Stimulated activated CD4-positive, alpha-beta T cell treated with anti-CD3 and anti-CD28 coated beads, TNF-alpha, amount 100 ng/mL, for 48 hours (primary cell): Measurements from ENCODE around the gene PRDM4.
A peak's percentile ranks its signal among the peaks of the same experiment; 100 is the strongest.

Experiments used
- DNase-seq, 3 donors: peaks; one replicate each; pipeline ENCODE4 v3.0.0-alpha.2; 2020; ENCODE audit warnings: low read depth in 3 of 3

The PRDM4 gene, protein sequence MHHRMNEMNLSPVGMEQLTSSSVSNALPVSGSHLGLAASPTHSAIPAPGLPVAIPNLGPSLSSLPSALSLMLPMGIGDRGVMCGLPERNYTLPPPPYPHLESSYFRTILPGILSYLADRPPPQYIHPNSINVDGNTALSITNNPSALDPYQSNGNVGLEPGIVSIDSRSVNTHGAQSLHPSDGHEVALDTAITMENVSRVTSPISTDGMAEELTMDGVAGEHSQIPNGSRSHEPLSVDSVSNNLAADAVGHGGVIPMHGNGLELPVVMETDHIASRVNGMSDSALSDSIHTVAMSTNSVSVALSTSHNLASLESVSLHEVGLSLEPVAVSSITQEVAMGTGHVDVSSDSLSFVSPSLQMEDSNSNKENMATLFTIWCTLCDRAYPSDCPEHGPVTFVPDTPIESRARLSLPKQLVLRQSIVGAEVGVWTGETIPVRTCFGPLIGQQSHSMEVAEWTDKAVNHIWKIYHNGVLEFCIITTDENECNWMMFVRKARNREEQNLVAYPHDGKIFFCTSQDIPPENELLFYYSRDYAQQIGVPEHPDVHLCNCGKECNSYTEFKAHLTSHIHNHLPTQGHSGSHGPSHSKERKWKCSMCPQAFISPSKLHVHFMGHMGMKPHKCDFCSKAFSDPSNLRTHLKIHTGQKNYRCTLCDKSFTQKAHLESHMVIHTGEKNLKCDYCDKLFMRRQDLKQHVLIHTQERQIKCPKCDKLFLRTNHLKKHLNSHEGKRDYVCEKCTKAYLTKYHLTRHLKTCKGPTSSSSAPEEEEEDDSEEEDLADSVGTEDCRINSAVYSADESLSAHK

DNA sequence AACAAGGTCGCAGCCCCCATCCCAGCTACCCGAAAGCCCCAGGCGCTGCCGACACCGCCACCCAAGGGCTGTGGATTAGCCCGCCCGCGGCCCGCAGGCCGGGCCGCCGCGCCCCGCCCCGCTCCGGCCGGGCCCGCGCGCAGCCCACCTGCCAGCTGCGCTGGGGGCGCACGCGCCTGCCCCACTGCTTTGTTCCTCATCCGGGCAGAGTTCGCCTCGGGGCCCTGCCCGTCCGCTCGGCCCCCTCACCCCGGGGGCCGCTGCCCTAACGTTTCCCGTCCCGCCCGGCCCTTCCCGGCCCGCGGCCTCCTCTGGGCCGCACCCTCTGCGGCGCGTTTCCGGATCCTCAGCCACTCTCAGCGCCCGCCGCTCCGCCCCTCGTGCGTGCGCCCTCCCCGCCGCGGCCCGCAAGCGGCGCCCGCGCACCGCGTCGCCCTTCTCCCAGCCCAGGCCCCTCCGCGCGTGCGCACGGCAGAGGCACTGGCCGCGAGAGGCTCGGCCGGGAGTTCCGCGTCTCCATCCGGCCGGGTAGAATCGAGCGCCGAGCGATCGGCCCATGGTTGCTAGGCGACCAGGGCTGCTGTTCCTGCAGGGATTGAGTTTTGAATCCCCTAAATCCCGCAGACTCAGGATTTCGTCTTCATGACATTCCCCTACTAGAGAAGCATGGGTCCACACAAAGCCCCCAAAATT, at the start of gene PRDM4:
Gene PRDM4 (minus strand): TSS at position 329 of the 693 bp plus-strand sequence. CDS start 622 bp downstream, outside the sequence.
- DNase-seq, result peak; percentile 82 to 86 (median 83)

DNA sequence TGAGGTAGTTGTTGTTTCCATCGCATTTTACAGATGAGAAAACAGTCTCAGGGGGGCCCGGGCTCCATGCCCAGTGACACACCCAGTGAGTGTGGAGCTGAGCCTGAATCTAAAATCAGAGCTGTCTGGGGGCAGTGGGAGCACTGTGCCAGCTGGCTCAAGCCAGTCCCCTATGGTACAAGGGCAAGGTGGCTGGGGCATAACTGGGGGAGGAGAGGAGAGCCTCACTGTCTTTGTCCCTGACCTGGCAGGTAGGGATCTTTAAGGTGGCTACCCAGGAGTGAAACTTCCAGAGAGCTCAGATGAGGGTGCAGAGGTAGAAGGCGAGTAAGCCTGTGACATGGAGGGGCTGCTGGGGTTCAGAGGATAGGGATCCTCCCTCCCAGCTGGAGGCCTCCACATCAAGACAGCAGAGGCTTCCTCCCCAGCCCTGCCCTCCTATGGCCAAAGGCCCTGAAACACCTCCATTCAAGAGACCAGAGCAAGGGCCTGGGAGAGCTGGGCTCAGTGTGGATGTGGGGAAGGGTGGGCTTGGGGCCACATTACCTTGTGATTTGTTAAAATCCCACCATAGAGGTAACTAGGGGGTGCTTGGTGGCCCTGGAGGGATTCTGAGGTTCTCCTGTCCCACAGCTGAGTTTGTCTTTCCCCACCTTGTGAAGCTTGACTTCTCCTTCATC, 46.7 kb upstream of the PRDM4 start:
- no peak for DNase-seq

DNA sequence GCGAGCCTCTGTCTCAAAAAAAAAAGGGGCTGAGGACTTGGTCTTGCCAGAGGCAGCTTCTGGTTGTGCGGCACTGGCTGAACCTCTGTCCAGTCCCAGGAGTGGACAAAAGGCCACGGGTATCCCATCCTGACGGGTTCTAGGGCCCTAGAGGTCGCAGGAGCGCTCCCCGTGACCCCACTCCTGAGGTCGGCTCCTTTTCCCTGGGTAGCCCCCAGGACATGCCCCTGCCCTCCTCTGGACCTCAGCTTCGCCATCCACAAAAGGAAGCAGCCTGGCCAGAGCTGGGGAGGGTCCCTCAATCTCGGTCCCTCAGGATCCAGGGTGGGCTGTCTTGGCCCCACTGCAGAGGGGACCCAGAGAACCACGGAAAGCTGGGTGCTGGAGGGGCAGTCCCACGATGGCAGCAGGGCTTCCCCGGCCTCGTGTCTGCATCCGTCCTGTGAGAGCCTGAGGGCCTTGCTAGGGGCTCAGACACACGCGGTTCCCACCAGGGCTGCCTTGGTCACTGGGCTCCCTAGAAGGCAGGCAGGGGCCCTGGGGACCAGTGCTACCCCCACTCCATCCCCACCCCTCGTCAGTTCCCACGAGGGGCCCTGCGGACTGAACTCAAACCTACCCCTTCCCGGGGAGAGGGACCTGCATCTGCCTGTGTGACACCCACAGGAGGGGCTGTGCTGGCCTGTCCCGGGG, 44.7 kb upstream of the PRDM4 start:
- DNase-seq, result no peak

DNA sequence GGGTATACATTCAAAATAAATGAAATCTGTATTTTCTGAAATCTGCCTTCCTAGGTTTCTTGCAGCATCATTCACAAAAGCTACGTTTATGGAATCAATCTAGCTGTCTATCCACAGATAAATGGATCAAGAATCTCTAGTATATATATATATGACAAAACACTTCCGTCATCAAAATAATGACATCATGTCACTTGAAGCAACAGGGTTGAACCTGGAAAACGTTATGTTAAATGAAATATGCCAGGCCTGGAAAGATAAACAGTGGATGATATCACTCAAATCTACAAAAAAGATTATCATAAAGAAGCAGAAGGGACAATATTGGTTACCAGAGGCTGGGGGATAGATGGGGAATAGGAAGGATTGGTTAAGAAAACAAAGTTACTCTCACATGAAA, 42.2 kb upstream of the PRDM4 start:
- DNase-seq, result no peak

DNA sequence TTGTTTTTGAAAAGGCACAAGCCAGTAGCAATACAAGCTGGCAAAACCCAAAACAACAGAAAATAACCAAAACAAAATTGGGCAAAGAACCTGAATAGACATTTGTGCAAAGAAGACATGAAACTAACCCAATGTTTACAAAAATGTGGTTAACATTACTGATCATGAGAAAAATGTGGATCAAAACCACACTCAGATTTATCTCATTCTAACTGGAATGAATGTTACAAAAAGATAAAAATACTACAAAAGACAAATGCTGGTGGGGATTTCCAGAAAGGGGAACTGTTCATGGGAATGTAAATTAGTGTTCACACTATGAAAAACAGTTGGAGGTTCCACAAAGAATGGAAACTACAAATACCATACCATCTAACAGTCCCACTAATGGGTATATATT, 40.2 kb upstream of the PRDM4 start:
- no peak for DNase-seq

DNA sequence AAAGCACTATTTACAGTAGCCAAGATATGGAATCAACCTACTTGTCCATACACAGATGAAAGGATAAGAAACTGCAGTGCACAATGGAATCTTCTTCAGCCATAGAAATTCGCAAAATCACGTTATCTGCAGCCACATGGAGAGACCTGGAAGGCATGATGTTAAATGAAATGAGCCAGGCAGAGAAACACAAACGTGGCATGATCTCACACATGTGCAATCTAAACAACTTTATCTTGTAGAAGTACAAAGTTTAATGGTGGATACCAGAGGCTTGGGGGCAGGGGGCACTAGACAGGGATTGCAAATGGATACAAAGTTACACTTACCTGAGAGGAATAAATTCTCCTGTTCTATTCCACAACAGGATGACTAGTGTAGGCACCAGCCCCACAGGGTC, 37.6 kb upstream of the PRDM4 start:
- DNase-seq, result no peak

DNA sequence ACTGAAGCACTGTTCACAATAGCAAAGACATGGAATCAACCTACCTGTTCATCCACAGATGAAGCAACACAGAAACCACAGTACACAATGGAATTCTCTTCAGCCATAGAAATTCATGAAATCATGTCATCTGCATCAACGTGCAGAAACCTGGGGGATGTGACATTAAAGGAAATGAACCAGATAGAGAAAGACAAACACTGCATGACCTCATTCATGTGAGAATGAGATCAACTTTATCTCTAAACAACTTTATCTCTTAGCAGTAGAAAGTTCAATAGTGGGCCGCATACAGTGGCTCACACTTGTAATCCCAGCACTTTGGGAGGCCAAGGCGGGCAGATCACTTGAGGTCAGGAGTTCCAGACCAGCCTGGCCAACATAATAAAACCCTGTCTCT, 33.5 kb upstream of the PRDM4 start:
- no peak for DNase-seq

DNA sequence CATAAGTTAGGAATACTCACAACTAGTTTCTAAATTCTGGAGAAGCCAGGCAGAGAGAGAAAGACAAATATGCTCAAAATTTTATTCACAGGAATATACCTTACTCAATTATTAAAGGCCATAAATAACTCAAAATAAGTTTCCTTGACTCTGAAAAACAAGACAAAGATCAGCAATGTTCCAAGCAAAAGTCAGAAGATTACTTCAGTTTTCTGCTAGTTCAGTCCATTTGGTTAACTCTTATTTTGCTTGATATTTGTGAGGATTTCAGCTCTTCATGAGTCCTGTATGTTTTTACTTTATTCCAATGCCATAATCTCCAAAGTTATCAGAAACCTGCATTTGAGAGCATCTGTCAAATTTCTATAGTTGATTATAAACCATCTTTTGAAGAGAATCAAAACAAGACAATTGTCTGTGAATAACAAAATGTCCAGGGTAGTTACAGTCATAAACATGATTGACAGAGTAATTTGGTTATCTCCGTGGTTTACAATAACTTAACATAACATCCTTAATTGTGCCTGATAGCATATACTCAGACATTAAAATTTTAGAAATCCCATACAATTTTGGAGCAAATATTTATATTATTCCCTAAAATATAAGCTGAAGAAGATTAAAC, 30.6 kb upstream of the PRDM4 start:
- no peak for DNase-seq

DNA sequence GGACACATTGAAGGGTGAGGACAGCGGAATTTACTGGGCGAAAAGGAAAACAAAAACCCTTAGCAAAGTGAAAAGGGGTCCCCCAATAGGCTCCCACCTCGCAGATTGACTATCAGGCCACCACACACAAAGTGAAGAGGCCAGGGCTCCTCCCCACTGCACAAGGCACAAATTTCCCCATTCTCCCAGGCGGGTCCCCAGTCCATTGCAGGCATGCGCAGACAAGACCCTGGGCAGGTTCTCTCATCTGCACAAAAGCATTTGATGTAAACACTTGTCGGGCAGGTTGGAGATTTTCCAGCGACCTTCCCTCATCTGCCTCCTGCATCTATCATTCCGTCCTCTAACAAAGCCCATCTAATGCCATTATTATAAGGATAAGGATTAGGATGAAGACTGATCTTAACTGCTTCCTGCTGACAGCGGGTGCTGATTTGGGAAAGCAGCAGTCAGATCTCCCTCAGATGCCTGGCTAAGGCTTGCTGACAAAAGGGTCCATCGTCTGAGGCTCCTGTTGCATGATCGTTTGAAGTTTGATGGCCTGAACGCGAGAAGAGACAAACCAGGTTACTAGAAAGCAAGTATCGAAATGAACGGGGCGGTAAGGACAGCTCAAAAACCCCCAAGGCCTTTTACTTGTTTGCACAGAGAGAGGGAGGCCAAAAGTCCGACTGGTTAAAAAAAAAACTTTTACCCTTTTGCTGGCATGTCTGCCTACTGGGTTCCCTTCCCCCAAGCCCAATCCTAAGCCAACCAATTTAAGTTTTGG, 27.9 kb upstream of the PRDM4 start:
- no peak for DNase-seq

DNA sequence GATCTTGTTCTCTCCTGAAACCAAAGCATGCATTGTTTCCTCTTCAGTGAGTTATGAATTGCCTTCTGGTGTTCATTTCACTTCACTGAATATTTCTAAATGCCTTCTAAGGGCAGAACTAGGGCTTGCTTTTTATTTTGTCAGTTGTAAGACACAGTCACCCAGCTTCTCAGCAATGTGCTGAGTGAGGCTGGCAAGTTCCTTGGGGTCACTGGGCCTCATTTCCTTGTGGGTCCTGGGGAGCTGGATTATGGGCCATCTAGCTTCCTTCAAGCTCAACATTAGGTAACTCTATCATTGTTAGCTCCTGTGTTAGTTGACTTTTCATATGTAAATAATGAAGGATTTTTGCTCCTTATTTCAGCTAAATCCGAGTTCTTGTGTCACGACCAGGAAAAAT, 27.3 kb upstream of the PRDM4 start:
- DNase-seq, result no peak

DNA sequence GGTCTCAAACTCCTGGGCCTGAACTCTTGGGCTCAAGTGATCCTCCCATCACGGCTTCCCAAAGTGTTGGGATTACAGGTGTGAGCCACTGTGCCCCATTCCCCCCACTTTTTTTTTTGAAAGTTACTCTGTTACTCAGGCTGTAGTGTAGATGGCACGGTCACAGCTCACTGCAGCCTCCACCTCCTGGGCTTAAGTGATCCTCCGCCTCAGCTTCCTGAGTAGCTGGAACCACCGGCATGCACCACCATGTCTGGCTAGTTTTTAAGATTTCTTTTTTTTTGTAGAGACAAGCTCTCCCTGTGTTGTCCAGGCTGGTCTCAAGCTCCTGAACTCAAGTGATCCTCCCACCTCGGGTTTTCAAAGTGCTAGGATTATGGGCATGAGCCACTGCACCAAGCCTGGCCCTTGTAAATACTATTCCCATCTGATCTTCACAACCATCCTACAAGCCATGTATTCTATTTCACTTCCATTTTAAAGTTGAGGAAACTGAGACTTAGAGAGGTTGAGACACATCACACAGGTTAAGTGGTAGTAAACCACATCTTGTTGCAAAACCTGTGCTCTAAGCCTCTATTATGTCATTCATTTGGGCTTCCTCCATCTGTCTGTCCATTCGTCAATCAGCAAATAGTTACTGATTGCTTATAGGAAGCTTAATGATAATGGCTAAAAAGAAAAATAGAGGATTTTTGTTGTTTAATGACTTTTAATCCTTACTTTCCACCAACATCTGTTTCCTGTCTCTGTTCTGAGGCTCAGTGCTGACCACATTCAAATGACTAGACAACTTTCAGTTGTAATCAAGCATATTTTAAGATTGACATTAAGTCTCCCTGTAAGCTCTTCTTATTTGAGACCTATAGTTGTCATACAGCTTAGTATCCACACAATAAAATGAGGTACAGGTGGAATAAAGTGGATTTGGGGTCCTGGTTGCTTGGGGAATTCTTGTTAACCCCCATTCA, 22.8 kb upstream of the PRDM4 start:
- DNase-seq, result no peak

DNA sequence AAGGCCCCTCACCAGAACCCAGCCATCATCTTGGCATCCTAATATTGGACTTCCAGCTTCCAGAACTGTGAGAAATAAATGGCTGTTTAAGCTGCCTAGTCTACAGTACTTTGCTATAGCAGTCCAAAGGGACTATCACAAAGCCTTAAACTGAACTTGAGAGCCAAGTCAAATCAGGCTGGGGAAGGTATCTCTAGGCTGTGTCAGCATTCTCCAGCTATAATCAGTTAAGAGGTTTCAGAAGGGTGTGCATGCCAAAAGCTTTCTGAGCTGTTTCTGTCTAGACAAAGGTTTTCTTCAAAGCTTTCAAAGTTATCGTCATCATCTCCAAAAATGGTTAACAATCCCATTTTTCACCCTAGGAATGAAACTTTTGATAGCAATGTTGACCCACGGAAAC, 21.1 kb upstream of the PRDM4 start:
- DNase-seq, result no peak

DNA sequence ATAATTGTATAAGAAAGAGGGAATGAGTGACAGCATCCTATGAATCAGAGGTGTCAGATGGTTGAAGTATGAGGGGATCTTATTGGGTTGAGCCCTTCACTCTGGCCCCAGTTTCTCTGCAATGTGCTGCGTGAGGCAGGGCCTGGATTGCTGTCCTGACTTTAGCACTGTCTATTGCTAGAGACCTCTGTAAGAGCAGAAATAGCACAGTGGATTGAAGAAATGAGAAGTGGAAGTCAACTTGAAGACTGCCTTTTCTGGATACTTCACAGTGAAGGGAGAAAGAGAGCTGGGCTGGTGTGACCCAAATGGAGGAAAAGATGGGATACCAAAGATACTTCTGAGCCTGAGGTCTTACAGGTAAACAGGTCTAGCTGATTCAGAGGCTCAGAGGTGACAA, 19.4 kb upstream of the PRDM4 start:
- DNase-seq, result no peak

DNA sequence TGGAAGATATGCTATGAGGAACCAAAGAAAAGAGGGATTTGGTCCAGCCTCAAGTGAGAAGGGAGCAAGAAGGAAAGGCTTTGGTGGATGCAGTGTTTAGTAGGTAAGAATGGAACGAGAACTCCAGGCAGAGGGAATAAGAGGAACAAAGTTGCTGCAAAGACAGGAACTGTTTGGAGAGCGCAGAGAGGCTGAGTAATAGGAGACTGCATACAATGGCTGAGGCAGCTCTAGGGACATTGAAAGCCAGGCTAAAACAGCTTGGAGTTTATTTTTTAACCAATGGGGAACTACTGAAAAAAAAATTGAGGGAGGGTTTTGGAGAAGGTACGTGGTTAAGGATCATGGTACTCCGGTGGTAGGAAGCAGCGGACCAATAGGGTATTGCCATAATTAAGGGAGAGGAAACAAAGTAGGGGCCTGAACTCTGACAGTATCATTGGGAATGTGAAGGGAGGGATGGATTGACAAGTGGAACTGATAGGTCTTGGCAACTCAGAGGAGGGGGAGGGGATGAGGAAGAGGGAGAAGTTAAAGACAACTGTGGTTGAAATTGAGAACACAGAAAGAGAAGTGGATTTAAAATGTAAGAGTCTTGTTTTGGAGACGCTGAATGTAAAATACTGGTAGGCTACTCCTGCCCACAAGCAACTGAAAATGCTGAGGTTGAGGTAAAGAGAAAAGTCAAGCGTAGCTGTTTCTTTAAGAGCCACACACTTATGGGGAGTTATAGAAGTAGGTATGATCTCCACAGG, 18.3 kb upstream of the PRDM4 start:
- no peak for DNase-seq

DNA sequence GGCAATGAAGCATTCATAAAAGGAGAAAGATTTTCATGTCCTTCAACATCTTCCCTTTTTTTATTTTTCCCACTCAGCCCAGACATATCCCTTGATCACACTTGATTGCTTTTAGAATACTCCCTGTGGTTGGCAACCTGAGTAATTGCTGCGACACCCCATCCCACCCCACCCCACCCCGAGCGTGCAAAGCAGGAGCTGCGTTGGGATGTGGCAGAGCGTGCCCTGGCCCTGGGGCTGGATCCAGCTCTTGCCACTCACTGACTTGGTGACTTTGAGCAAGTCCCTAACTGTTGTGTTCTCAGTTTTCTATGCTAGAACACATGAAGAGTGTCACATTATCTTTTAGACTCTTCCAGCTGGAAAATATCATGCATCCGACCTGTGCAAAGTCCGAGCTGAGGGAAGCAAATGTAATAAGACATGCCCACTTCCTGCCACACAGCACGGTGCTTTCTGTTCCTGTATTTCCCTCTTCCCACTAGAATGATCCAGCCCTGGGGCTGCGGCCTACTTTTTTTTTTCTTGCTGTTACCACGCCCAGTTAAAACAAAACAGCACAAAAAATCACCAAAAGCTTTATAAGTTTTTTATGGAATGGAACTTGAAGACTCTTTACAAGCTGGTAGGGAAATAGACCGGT, 17.6 kb upstream of the PRDM4 start:
- DNase-seq, result no peak

DNA sequence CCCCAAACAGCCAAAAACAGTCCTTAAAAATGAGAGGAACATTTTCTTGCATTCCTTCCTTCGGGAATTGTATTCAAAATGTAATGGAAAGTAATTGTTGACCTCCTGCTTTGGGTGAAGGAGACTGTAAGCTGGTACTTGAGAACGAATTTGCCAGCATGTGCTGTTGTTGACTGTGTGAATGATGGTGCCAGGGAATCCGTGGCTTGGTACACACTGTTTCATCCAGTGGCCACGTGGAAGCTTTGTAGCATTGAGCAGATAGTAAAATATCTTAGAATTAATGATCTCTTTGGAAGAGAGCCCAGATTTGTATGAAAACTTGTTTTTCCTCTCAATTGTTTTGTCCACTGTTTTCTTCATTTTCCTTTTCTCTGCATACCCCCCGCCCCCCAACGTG, 15.2 kb upstream of the PRDM4 start:
- no peak for DNase-seq

DNA sequence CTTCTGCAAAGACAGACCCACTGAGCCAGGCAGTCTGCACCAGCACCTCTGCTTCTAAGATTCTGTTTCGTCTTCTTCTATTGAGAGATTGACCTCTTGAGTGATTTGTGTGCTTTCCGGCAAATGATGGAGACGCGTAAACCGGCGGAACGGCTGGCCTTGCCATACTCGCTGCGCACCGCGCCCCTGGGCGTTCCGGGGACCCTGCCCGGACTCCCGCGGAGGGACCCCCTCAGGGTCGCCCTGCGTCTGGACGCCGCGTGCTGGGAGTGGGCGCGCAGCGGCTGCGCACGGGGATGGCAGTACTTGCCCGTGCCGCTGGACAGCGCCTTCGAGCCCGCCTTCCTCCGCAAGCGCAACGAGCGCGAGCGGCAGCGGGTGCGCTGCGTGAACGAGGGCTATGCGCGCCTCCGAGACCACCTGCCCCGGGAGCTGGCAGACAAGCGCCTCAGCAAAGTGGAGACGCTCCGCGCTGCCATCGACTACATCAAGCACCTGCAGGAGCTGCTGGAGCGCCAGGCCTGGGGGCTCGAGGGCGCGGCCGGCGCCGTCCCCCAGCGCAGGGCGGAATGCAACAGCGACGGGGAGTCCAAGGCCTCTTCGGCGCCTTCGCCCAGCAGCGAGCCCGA, 14.3 kb upstream of the PRDM4 start:
- DNase-seq, result peak in 1 of 3 donors; percentile 3
